Parathyroid adenoma (tissue), 2 donors: ENCODE results near the gene ARMH1.
"Not testable (repeated sequence)": the region's sequence is repeated elsewhere in the genome, so short reads cannot be mapped to it uniquely, and the experiment has no call there.

Source experiments
- H2AFZ ChIP-seq: fragments of 300-600 bp; sonication (generic); one replicate; pipeline ENCODE4 v1.7.0; 2017; ENCODE audit warnings: antibody characterized with exemption, mild to moderate bottlenecking
- H3K27ac ChIP-seq: fragments of 300-600 bp; sonication (generic); one replicate; pipeline ENCODE4 v1.7.0; 2017
- H3K27me3 ChIP-seq: fragments of 300-600 bp; sonication (generic); one replicate; pipeline ENCODE4 v1.7.0; 2017; ENCODE audit warnings: low read length; ENCODE audit not compliant: control insufficient read depth, insufficient read depth
- H3K36me3 ChIP-seq: fragments of 300-600 bp; sonication (generic); one replicate; pipeline ENCODE4 v1.7.0; 2017; ENCODE audit warnings: low read length; ENCODE audit not compliant: control insufficient read depth, insufficient read depth
- H3K4me1 ChIP-seq: fragments of 300-600 bp; sonication (generic); one replicate; pipeline ENCODE4 v1.7.0; 2017; ENCODE audit warnings: control low read depth
- H3K4me2 ChIP-seq: fragments of 300-600 bp; sonication (generic); one replicate; pipeline ENCODE4 v1.7.0; 2017; ENCODE audit warnings: low read length
- H3K4me3 ChIP-seq: fragments of 300-600 bp; sonication (generic); one replicate; pipeline ENCODE4 v1.7.0; 2017; ENCODE audit warnings: low read depth, low read length
- H3K79me2 ChIP-seq: fragments of 300-600 bp; sonication (generic); one replicate; pipeline ENCODE4 v1.7.0; 2017; ENCODE audit warnings: control low read depth
- H3K9ac ChIP-seq: fragments of 300-600 bp; sonication (generic); one replicate; pipeline ENCODE4 v1.7.0; 2017; ENCODE audit warnings: mild to moderate bottlenecking
- H3K9me3 ChIP-seq: fragments of 300-600 bp; sonication (generic); one replicate; pipeline ENCODE4 v1.7.0; 2017; ENCODE audit warnings: low read length; ENCODE audit not compliant: control insufficient read depth
- CTCF ChIP-seq: fragments of 300-600 bp; sonication (generic); IDR thresholded peaks from one replicate; pipeline ENCODE4 v1.7.0; 2017; ENCODE audit warnings: antibody characterized with exemption, mild to moderate bottlenecking
- donor health status: primary hyperparathyroidism.

Gene ARMH1

GRCh38 chr1:44695671-44696070 lies 21.2 kb downstream of the ARMH1 start:
- Histone ChIP-seq H3K36me3 (no peaks in the 10 kb centered on the region), H3K79me2 (no peaks in the 10 kb centered on the region), H3K4me3 (no peak overlapping the region), H3K9ac (no peak overlapping the region), H3K27me3 (no peaks in the 10 kb centered on the region), H3K27ac (no peak overlapping the region), H3K4me2 (no peak overlapping the region), H3K9me3 (no peaks in the 10 kb centered on the region), H3K4me1 (no peaks in the 10 kb centered on the region), H2AFZ (no peak overlapping the region)
- no peak for TF ChIP-seq CTCF

GRCh38 chr1:44696101-44696500 lies 21.6 kb downstream of the ARMH1 start:
- no peaks in the 10 kb centered on the region for H3K27me3 ChIP-seq
- no peaks in the 10 kb centered on the region for H3K79me2 ChIP-seq
- H3K4me1 ChIP-seq: no peaks in the 10 kb centered on the region
- no peak for TF ChIP-seq CTCF
- H3K4me2 ChIP-seq: no peak overlapping the region
- no peak overlapping the region for H3K27ac ChIP-seq
- H3K9me3 ChIP-seq: no peaks in the 10 kb centered on the region
- H3K4me3 ChIP-seq: no peak overlapping the region
- H3K36me3 ChIP-seq: no peaks in the 10 kb centered on the region
- no peak overlapping the region for H2AFZ ChIP-seq
- no peak overlapping the region for H3K9ac ChIP-seq

GRCh38 chr1:44696789-44697345 lies 22.4 kb downstream of the ARMH1 start:
- TF ChIP-seq CTCF: no peak
- no peak overlapping the region for H3K9ac ChIP-seq
- no peaks in the 10 kb centered on the region for H3K9me3 ChIP-seq
- H3K27me3 ChIP-seq: no peaks in the 10 kb centered on the region
- no peak overlapping the region for H3K4me3 ChIP-seq
- no peak overlapping the region for H3K27ac ChIP-seq
- no peak overlapping the region for H2AFZ ChIP-seq
- H3K36me3 ChIP-seq: no peaks in the 10 kb centered on the region
- no peak overlapping the region for H3K4me2 ChIP-seq
- H3K79me2 ChIP-seq: no peaks in the 10 kb centered on the region
- H3K4me1 ChIP-seq: no peaks in the 10 kb centered on the region

GRCh38 chr1:44698138-44698537 lies 23.6 kb downstream of the ARMH1 start:
- no peaks in the 10 kb centered on the region for H3K36me3 ChIP-seq
- H3K4me1 ChIP-seq: no peaks in the 10 kb centered on the region
- H3K79me2 ChIP-seq: no peaks in the 10 kb centered on the region
- H2AFZ ChIP-seq: no peak overlapping the region
- H3K27me3 ChIP-seq: no peaks in the 10 kb centered on the region
- H3K9me3 ChIP-seq: no peaks in the 10 kb centered on the region
- H3K9ac ChIP-seq: no peak overlapping the region
- no peak for TF ChIP-seq CTCF
- no peak overlapping the region for H3K27ac ChIP-seq
- no peak overlapping the region for H3K4me2 ChIP-seq
- H3K4me3 ChIP-seq: no peak overlapping the region

- H3K27me3 ChIP-seq, H3K4me2 ChIP-seq, H3K9ac ChIP-seq, H3K27ac ChIP-seq, H2AFZ ChIP-seq, H3K79me2 ChIP-seq, H3K36me3 ChIP-seq, H3K4me1 ChIP-seq, H3K4me3 ChIP-seq, H3K9me3 ChIP-seq: not testable (repeated sequence)
Measured at GRCh38 chr1:44699375-44699774, 24.9 kb downstream of the ARMH1 start.
